CD4-positive, alpha-beta T cell treated with Interleukin-17A for 4 hours (primary cell): ENCODE data around the gene ZNF646.

ENCODE experiments used
- DNase-seq: peaks from one replicate; pipeline ENCODE4 v3.0.0-alpha.2; 2020; ENCODE audit warnings: mixed read lengths

The ZNF646 gene

GRCh38 chr16:31110106-31111034, 36.1 kb downstream of the ZNF646 start:
- no peak for DNase-seq

GRCh38 chr16:31111881-31112466, 37.8 kb downstream of the ZNF646 start:
- no peak for DNase-seq

GRCh38 chr16:31112711-31113110, 38.5 kb downstream of the ZNF646 start:
- no peak for DNase-seq

- no peak for DNase-seq
Observed at GRCh38 chr16:31113121-31114120, 39.2 kb downstream of the ZNF646 start.

- DNase-seq, result no peak
Observed at GRCh38 chr16:31114468-31114867, 40.2 kb downstream of the ZNF646 start.

GRCh38 chr16:31117384-31118222, 43.4 kb downstream of the ZNF646 start, which contains the start of gene KAT8:
KAT8 (plus strand) TSS chr16:31117664; CDS start chr16:31117682, 18 bp downstream.
- DNase-seq, result peak; percentile 99

GRCh38 chr16:31118223-31119155, 44.3 kb downstream of the ZNF646 start:
- no peak for DNase-seq

- DNase-seq, result no peak
Observed at GRCh38 chr16:31120129-31120528, 45.9 kb downstream of the ZNF646 start.

GRCh38 chr16:31125844-31126243, 51.6 kb downstream of the ZNF646 start:
- no peak for DNase-seq

- DNase-seq, result no peak
Observed at GRCh38 chr16:31127182-31127581, 53.0 kb downstream of the ZNF646 start.

- DNase-seq, result no peak
Observed at GRCh38 chr16:31128711-31129567, 54.7 kb downstream of the ZNF646 start.

GRCh38 chr16:31129568-31130335, 55.5 kb downstream of the ZNF646 start:
- no peak for DNase-seq

- DNase-seq, result no peak
Observed at GRCh38 chr16:31130336-31130891, 56.2 kb downstream of the ZNF646 start.

- no peak for DNase-seq
Observed at GRCh38 chr16:31130899-31131298, 56.7 kb downstream of the ZNF646 start.

- DNase-seq, result no peak
Observed at GRCh38 chr16:31131416-31131815, 57.2 kb downstream of the ZNF646 start.

- no peak for DNase-seq
Observed at GRCh38 chr16:31131841-31132271, 57.6 kb downstream of the ZNF646 start.

GRCh38 chr16:31132303-31132979, 58.2 kb downstream of the ZNF646 start:
- DNase-seq, result no peak

GRCh38 chr16:31133046-31133501, 58.9 kb downstream of the ZNF646 start:
- no peak for DNase-seq
